AG09309 (cell line): ENCODE measurements around the gene SCN9A.

ENCODE experiments used
- DNase-seq: peaks from one replicate; pipeline ENCODE4 v3.0.0-alpha.2; 2010; ENCODE audit warnings: low read depth
- H3K4me3 ChIP-seq: 2 replicates; pipeline ENCODE4 v1.5.1; 2011; ENCODE audit warnings: mild to moderate bottlenecking, low read depth, low read length, moderate library complexity; ENCODE audit not compliant: control insufficient read depth
- CTCF ChIP-seq: IDR thresholded peaks from 2 replicates; pipeline ENCODE4 v1.5.1; 2011; ENCODE audit warnings: mild to moderate bottlenecking, low read depth, low read length, inconsistent platforms; ENCODE audit not compliant: insufficient read depth, control insufficient read depth; ENCODE audit errors: missing control alignments

The SCN9A gene

GRCh38 chr2:166197446-166197845, 178.3 kb downstream of the SCN9A start:
- no peak overlapping the region for H3K4me3 ChIP-seq
- no peak for DNase-seq
- TF ChIP-seq CTCF, result no peak

GRCh38 chr2:166193407-166193806, 182.3 kb downstream of the SCN9A start:
- no peak for TF ChIP-seq CTCF
- no peak for DNase-seq
- no peak overlapping the region for H3K4me3 ChIP-seq

GRCh38 chr2:166188084-166188483, 187.7 kb downstream of the SCN9A start:
- no peak for TF ChIP-seq CTCF

GRCh38 chr2:166184789-166185188, 191.0 kb downstream of the SCN9A start:
- TF ChIP-seq CTCF, result no peak
- no peak overlapping the region for H3K4me3 ChIP-seq
- no peak for DNase-seq

More at GRCh38 chr2:166188084-166188483, 187.7 kb downstream of the SCN9A start:
- DNase-seq, result no peak
- H3K4me3 ChIP-seq, result no peak overlapping the region

- TF ChIP-seq CTCF, result no peak
- no peak for DNase-seq
- no peak overlapping the region for H3K4me3 ChIP-seq
Observed at GRCh38 chr2:166181813-166182154, 194.0 kb downstream of the SCN9A start.

GRCh38 chr2:166180951-166181812, 194.6 kb downstream of the SCN9A start:
- DNase-seq, result peak; percentile 17
- peak; percentile 57 for TF ChIP-seq CTCF
- no peak overlapping the region for H3K4me3 ChIP-seq
